ENCODE measurements around the gene LRP10. TPM values are rescaled to one million over a fixed set of nuclear protein-coding genes. Genes with fewer than 3 reads are reported as not detected.
"Not testable (repeated sequence)": the region's sequence is repeated elsewhere in the genome, so short reads cannot be mapped to it uniquely, and the experiment has no call there.

LRP10 gene
- total RNA-seq, 1 donor from 2014 or later: 81.6 TPM

DNA sequence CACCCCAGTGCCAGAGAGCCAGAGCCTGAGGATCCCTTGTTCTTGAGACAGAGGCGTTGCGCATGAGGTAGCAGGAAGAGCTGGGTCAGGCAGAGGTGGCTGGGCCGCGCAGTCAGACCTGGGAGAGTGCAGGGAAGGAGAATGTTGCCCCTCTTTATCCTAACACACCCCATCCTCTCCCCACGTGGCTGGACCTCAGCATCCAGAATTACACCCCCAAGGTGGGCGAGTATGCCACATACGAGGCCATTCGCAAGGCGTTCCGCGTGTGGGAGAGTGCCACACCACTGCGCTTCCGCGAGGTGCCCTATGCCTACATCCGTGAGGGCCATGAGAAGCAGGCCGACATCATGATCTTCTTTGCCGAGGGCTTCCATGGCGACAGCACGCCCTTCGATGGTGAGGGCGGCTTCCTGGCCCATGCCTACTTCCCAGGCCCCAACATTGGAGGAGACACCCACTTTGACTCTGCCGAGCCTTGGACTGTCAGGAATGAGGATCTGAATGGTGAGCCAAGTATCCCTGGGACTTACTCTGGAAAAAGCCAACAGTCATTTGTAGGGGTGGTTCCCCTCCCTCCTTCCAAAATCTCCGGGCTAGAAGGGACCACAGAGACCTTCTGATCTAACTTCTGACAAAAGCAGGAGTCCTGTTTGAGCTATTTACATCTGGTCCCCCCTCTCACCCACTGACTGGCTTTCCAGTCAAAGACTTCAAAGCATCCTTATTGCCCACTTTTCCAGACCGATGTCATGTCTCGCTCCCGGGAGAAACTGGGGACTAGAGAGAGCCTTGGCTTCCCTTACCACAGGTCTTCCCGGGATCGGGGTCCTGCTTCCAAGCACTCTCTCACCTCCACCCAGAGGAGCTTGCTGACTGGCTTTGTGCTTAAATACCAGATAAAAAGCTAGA is 29.1 kb upstream of the LRP10 start:
- no peak for DNase-seq (ENCODE audit: low read depth)

DNA sequence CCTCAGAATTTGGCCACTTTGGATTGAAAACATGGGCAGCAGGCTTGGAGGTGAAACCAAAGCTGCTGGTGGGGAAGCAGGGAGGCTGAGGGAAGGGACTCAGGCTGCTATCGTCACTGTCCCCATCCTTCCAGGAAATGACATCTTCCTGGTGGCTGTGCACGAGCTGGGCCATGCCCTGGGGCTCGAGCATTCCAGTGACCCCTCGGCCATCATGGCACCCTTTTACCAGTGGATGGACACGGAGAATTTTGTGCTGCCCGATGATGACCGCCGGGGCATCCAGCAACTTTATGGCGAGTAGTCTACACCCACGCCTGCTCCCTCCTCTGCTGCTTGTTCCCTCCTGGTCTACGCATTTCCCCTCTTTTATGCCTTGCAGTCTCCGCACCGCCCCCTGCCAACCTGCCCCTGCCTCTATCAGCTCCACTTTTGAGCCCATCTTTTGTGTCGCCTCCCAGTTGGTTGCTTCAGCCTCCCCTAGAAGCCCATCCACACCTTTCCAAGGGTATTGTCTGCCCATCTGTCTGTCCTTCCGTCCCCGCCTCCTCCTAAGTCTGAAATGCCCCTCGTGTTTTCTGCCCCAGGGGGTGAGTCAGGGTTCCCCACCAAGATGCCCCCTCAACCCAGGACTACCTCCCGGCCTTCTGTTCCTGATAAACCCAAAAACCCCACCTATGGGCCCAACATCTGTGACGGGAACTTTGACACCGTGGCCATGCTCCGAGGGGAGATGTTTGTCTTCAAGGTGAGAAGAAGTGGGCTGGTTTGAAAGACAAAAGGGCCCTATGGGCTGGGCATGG is 28.2 kb upstream of the LRP10 start:
- DNase-seq (ENCODE audit: low read depth): no peak

DNA sequence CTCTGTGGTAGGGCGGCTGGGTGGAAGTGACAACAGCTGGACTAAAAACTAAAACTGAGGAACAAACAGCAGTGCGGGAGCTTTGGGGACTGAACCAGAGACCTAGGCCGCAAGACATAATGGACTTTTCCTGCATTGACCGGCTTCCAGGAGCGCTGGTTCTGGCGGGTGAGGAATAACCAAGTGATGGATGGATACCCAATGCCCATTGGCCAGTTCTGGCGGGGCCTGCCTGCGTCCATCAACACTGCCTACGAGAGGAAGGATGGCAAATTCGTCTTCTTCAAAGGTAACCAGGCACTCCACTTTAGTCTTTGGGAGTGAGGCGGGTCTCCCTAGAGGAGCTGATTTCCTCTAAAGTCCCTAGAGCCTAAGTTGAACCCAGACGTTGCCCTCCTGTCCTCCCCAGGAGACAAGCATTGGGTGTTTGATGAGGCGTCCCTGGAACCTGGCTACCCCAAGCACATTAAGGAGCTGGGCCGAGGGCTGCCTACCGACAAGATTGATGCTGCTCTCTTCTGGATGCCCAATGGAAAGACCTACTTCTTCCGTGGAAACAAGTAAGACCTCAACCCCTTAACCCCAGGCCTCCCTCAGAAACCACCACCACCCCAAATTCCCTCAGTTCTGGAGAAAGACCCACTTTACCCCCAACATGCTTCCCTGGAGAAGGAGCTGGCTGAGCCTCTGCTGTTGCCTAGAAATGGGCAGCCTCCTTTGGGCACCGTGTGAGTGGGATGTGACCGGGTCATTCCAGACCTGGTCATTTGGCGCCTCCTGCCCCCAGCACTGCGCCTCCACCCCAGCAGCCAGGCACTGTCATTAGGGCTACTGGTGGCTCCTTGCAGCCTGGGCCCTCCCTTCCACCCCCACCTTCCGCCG is 27.1 kb upstream of the LRP10 start:
- DNase-seq (ENCODE audit: low read depth): no peak

DNA sequence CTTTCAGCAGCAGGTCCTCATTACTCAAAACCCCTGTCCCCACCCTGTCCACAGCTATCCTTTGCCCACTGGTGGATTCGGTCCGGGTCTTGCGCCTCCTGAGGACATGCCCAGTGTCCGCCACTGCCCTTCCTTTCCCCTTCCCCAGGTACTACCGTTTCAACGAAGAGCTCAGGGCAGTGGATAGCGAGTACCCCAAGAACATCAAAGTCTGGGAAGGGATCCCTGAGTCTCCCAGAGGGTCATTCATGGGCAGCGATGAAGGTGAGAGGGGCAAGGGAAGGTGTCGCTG is 26.5 kb upstream of the LRP10 start:
- no peak for DNase-seq (ENCODE audit: low read depth)

DNA sequence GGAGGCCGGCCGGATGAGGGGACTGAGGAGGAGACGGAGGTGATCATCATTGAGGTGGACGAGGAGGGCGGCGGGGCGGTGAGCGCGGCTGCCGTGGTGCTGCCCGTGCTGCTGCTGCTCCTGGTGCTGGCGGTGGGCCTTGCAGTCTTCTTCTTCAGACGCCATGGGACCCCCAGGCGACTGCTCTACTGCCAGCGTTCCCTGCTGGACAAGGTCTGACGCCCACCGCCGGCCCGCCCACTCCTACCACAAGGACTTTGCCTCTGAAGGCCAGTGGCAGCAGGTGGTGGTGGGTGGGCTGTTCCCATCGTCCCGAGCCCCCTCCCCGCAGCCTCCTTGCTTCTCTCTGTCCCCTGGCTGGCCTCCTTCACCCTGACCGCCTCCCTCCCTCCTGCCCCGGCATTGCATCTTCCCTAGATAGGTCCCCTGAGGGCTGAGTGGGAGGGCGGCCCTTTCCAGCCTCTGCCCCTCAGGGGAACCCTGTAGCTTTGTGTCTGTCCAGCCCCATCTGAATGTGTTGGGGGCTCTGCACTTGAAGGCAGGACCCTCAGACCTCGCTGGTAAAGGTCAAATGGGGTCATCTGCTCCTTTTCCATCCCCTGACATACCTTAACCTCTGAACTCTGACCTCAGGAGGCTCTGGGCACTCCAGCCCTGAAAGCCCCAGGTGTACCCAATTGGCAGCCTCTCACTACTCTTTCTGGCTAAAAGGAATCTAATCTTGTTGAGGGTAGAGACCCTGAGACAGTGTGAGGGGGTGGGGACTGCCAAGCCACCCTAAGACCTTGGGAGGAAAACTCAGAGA is 25.5 kb upstream of the LRP10 start:
- no peak for DNase-seq (ENCODE audit: low read depth)

DNA sequence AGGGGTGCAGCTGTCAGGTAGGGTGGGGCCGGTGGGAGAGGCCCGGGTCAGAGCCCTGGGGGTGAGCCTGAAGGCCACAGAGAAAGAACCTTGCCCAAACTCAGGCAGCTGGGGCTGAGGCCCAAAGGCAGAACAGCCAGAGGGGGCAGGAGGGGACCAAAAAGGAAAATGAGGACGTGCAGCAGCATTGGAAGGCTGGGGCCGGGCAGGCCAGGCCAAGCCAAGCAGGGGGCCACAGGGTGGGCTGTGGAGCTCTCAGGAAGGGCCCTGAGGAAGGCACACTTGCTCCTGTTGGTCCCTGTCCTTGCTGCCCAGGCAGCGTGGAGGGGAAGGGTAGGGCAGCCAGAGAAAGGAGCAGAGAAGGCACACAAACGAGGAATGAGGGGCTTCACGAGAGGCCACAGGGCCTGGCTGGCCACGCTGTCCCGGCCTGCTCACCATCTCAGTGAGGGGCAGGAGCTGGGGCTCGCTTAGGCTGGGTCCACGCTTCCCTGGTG is 24.7 kb upstream of the LRP10 start:
- peak; percentile 77 for DNase-seq (ENCODE audit: low read depth)

DNA sequence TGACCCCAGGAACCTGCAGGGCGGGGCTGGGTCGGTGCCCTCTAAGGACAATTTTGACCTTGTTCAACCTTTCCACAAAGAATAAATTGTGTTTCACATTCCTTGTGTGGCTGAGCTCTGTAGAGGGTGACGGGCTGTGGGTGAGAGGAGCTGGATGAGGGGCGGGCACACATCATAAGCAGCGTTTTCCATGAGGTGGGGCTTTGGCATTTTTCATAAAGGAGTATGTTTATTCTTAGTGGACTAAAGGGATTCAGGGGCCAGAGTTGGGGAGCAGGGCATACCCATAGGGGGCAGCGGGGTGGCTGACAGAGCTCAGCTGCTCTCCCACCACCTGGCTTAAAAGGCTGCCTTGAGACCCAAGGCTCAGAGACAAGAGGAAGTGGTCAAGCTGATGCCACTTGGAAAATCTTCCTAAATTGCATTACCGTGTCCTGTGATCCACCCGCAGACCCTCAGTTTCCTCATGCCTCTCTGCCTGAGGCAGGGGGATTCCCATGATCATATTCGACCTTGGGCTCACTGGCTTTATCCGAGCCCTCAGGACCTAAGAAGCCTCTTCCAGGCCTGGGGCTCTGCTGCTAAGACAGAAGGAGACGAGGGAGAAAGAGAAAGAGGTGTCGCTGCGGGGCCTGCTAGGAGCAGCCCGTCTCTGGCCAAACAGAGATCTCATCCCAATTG is 23.7 kb upstream of the LRP10 start:
- peak; percentile 86 for DNase-seq (ENCODE audit: low read depth)

DNA sequence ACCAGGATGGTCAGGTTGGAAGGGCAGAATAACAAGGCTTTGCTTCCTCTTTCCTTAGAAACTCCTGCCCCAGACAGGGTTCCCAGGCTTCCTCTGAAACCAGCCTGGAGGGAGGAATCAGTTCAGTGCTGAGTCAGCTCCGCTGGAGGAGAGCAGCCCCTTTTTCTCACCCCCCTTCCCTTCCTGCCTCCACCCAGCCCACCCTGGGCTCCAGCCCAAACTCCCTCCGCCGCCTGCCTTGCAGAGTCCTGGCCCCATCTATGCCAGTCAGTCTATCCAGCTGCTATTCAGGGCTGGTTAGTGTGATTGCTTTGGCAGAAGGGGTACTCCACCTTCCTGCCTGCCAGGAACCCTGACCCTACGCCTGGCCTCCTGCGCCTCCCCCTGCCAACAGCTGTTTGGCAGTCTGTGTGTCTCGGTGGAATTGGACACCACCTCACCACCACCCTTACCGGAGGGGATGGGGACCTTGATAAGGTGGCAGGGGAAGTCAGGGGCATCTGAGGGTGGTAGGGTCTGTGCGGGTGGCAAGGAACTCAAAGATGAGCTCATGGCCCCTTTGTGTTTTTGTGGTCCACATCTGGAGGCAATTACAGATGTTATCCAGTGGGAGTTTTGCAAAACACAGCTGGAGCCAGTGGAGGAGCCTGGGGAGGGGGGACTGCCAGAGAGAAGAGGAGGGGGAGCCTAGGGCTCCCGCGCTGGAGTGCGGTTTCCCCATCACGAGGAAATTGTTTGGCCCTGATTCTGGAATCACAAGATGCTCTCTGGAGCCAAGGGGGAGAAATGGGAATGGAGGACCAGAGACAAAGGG is 23.0 kb upstream of the LRP10 start:
- DNase-seq (ENCODE audit: low read depth): peak; percentile 92

DNA sequence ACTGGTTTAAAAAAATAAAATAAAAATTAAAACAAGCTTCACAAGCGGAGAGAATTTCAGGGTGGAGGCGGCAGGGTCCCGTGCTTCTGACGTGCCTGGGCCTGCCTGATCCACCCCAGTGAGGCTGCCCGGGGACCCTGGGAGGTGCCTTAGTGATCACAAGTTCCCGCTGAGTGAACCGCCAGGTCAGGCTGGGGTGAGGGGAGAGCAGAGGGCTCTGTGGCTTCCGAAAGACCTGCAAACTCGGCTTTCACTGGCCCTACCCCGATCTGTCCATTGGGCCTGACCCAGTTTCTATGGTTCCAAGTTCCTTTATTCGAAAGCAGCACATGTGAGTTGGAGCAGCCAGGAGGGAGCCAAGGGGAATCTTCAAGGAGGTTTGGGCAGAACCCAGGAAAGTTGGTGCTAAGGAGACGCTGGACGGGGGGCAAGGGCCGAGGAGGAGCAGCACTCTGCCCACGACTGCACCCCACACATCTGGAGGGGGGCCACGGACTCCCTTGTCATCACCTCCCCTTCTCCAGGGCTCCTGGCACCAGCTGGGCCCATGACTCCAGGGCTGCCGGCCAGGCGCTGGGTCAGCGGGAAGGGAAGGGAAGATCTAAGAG is 22.2 kb upstream of the LRP10 start:
- DNase-seq (ENCODE audit: low read depth): peak; percentile 38

DNA sequence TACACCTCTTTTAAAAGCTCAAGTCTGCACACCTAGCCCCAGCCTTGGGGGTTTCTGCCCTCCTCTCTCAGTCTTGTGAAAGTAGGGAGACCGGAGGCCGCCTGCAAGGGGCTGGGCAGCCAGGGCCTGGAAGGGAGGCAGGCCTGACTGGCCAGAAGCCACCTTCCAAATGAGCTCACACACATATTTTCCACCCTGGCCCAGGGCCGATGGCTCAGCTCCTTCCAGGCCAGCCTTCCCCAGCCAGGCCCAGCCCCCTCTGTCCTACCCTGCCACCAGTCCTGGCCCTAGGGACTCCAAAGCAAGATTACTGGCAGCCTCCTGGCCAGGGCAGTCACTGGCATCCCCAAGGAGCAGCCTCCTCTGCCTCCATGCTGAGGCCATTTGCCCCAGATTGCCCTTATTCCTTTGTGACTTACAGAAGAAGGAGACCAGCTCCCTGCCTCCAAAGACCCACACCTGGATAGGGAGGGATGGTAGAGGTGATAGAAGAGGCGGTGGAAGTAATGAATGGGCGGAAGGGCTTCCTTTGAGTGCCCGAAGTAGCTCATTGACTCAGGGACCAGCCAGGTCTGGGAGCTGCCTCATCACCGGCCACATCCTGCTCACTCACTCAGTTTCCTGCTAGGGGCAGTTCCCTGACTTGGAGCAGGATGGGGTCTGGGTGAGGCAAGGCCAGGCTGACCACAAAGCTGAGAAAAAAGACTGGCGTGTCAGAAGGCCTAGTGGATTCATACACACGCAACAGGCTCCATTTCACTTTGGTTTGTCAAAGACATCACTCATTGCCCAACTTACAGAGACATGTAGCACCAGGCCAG is 20.4 kb upstream of the LRP10 start:
- peak; percentile 95 for DNase-seq (ENCODE audit: low read depth)

DNA sequence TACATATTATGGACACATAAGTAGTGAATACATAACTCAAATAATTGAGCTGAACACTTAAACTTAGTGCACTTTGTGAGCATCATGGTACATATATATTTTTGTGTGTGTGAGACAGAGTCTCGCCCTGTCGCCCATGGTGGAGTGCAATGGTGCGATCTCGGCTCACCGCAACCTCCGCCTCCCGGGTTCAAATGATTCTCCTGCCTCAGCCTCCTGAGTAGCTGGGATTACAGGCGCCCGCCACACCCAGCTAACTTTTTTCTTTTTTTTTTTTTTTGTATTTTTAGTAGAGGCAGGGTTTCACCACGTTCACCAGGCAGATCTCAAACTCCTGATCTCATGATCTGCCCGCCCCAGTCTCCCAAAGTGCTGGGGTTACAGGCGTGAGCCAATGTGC is 19.4 kb upstream of the LRP10 start:
- DNase-seq (ENCODE audit: low read depth): not testable (repeated sequence)

DNA sequence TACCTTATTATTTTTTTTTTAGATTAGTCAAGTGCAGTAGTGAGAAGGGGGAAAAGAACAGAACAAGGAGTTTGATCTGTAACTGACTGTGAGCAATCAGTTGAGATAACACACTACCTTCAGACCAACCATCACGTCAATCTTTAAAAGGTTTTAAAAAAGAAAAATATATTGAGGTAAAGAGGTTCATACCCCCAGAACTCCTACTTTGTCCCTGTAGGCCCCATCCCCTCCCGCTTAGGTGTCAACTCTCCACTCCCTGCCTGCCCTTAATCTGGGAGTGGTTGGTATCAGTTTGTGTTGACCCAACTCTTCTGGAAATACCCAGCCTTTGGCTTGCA is 19.0 kb upstream of the LRP10 start:
- no peak for DNase-seq (ENCODE audit: low read depth)

DNA sequence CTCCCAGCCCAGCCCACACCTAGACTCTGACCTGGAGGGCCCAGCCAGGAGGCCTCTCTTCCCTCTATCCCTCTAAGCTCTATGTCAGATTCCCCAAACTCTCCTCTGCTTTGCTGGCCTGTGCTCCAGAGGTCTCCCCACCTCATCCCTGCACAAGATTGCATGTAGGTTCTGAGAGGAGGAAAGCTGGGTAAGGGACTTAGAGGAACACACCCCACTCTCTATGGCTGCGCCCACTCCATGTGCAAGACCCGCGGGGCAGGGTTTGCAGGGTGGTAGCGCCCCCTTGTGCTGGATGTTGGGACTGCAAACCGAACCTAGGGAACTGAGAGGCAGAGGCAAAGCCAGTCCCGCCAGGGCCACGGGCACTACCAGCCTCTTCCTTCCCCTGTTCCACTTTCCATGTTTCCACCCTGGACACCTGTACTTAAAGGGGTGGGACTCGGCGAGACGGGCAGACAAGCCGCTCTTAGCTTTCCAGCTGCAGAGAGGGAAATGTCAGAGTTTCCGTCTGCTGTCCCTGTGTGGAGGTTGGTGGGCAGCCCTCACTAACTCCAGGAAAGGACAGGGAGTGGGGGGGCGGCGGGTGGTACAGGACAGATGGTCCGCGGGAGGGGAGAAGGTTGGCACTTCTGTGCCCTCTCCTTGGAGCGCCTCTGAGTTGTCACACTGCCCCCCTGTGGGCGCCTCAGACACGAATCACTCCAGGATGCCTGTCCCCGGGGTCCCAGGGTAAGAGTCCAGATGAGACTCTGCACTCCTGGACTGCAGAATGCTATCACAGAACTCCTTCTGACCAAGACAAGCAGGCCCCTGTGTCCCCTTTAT is 18.4 kb upstream of the LRP10 start:
- DNase-seq (ENCODE audit: low read depth): peak; percentile 92

DNA sequence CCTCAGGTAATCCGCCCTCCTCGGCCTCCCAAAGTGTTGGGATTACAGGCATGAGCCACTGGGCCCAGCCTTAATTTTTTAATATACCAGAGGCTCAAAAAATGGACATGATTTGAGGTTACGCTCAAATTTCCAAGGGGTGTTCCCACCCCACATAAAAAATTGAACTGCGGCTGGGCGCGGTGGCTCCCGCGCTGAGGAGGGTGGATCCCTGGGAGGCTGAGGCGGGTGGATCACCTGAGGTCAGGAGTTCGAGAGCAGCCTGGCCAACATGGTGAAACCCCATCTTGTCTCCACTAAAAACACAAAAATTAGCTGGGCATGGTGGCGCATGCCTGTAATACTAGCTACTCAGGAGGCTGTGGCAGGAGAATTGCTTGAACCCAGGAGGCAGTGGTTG is 17.2 kb upstream of the LRP10 start:
- not testable (repeated sequence) for DNase-seq (ENCODE audit: low read depth)

DNA sequence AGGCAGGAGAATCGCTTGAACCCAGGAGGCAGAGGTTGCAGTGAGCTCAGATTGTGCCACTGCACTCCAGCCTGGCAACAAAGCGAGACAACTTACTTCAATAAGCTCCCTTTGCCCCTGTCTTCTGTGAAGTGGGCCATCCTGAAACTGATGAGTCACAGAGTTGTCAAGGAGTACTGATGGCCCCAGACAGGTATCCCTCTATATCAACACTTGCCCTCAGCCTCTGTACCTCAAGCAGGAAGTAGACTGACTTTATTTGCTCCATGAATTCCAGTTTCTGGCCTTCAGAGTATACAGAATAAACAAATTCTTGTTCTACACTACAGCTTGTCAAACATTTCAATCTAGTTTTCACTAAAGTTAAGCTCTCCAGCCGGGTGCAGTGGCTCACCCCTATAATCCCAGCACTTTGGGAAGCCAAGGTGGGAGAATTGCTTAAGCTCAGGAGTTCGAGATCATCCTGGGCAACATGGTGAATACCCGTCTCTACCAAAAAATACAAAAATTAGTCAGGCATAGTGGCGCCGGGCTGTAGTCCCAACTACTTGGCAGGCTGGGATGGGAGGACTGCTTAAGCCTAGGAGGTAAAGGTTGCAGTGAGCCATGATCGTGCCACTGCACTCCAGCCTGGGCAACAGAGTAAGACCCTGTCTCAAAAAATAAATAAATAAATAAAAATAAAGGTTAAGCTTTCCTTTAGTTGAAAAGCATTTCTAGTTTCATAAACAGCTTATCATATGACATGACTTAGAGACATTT is 16.4 kb upstream of the LRP10 start:
- no peak for DNase-seq (ENCODE audit: low read depth)

DNA sequence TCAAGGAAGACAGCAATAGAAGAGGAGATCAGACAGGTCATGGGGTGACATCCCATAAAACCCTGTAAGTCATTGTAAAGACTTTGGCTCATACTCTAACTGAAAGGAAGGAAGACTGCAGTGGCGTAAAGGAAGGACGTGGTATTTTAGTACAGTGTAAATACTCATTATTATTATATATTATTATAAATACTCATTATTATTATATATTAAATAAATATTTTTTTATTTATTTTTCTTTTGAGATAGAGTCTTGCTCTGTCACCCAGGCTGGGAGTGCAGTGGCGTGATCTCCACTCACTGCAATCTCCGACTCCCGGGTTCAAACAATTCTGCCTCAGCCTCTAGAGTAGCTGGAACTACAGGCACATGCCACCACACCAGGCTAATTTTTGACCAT is 15.1 kb upstream of the LRP10 start:
- DNase-seq (ENCODE audit: low read depth): no peak
